Measurements from ENCODE around the gene CDK4.

The CDK4 gene

DNA sequence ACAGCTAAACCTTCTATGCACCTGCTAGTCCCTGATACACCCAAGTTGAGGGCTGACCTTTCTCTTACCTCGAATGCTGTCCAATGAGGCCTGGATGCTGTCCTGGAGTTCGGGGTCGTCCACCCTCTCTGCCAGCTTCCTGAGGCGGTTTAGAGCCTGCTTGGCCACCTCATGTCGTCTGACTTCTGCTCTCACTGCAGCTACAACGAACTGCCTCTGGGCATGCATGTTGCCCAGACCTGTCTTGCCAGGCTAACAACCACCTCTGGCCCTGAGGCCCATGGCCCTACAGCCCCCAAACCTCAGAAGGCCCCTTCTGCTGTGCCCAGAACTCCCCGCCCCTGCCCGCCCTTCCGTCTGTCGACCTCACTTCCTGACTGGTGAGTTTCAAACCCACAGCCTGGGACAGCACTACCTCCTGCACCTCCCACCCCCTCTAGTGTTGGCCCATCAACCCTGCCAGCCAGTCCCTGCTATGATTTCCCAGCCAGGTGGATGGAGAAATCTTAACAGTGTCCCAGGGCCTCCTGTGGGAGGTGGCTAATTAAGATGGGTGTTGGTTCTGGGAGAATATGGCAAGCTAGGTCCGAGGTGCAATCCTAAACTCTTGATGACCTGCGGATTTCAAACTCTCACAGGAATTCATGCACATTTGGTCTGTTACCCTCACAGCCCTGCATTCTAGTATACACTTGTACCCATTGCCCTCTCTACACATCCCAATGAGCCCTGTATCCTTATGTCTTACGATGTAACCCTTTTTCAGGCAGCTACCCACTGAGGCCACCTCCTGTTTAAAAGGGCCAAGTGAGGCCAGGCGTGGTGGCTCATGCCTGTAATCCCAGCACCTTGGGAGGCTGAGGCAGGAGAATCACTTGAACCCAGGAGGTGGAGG, 10.0 kb downstream of the CDK4 start:
- Histone ChIP-seq H3K9ac (ENCODE audit: low read length) (no peak overlapping the region), H3K36me3 (ENCODE audit: control insufficient read depth in 1 of 2, insufficient read depth in 2 of 2, low read length in 2 of 2) (peaks cover 2 to 5% of the 10 kb centered on the region in 2 experiments), H3K27me3 (ENCODE audit: insufficient read depth, low read length) (peaks cover 47% of the 10 kb centered on the region), H3K27ac (ENCODE audit: low read depth, low read length) (no peak overlapping the region), H4K8ac (ENCODE audit: low read depth, low read length) (no peak overlapping the region), H2BK12ac (ENCODE audit: low read length) (no peak overlapping the region), H3K18ac (ENCODE audit: low read length) (no peak overlapping the region), H2BK120ac (ENCODE audit: insufficient read depth, low read length, poor library complexity) (no peak overlapping the region), H3K14ac (ENCODE audit: low read length) (no peak overlapping the region), H2AK5ac (ENCODE audit: low read length) (no peak overlapping the region), H3K4ac (ENCODE audit: low read depth, low read length) (no peak overlapping the region), H2AFZ (ENCODE audit: insufficient read depth, low read length, poor library complexity) (no peak overlapping the region), H4K12ac (ENCODE audit: low read depth, low read length) (no peak overlapping the region), H3K4me1 (ENCODE audit: control insufficient read depth in 1 of 2, insufficient read depth in 2 of 2, low read length in 2 of 2) (peaks cover 0 to 7% of the 10 kb centered on the region in 2 experiments), H3K9me3 (ENCODE audit: insufficient read depth, low read depth, low read length) (peaks cover 6% of the 10 kb centered on the region), H3K79me1 (ENCODE audit: low read length) (peaks cover 3% of the 10 kb centered on the region), H3K79me2 (ENCODE audit: control insufficient read depth, insufficient read depth, low read length, poor library complexity) (no peaks in the 10 kb centered on the region), H2BK5ac (ENCODE audit: low read depth, low read length, poor library complexity) (no peak overlapping the region), H3K4me2 (ENCODE audit: low read length) (no peak overlapping the region), H3K23ac (ENCODE audit: low read length) (no peak overlapping the region), H4K91ac (ENCODE audit: low read depth, low read length) (no peak overlapping the region), H3K4me3 (ENCODE audit: low read depth, low read length) (no peak overlapping the region)
- DNase-seq: peak in 1 of 2 donors; percentile 20
- no CpG with 5 or more reads among the region's 14 CpGs for WGBS (ENCODE audit: extremely low coverage, insufficient coverage, insufficient read length)

DNA sequence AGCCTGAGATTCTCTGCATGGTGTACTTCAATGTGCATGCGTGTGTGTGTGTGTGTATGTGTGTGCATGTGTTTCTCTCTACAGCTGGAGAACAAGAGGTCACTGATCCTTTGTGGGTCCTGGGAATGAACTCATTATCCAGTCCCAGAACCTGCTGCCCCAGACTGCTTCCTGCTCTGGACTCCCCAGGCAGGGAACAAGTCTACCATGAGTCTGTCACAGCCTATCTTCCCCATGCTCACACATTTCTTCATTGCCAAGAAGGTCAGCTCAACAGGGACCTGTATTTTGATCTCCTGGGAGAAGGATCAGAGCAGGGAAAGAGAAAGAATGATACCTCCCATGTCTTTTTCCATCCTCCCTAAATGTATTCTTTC, 10.7 kb downstream of the CDK4 start:
- Histone ChIP-seq H4K91ac (ENCODE audit: low read depth, low read length) (no peak overlapping the region), H2BK12ac (ENCODE audit: low read length) (no peak overlapping the region), H4K12ac (ENCODE audit: low read depth, low read length) (no peak overlapping the region), H2AFZ (ENCODE audit: insufficient read depth, low read length, poor library complexity) (no peak overlapping the region), H3K18ac (ENCODE audit: low read length) (no peak overlapping the region), H3K27me3 (ENCODE audit: insufficient read depth, low read length) (peaks cover 54% of the 10 kb centered on the region), H3K27ac (ENCODE audit: low read depth, low read length) (no peak overlapping the region), H3K4me1 (ENCODE audit: control insufficient read depth in 1 of 2, insufficient read depth in 2 of 2, low read length in 2 of 2) (peaks cover 0 to 7% of the 10 kb centered on the region in 2 experiments), H3K14ac (ENCODE audit: low read length) (no peak overlapping the region), H3K79me2 (ENCODE audit: control insufficient read depth, insufficient read depth, low read length, poor library complexity) (no peaks in the 10 kb centered on the region), H3K23ac (ENCODE audit: low read length) (no peak overlapping the region), H3K79me1 (ENCODE audit: low read length) (peaks cover 3% of the 10 kb centered on the region), H3K4ac (ENCODE audit: low read depth, low read length) (no peak overlapping the region), H3K4me2 (ENCODE audit: low read length) (no peak overlapping the region), H3K9me3 (ENCODE audit: insufficient read depth, low read depth, low read length) (peaks cover 8% of the 10 kb centered on the region), H4K8ac (ENCODE audit: low read depth, low read length) (no peak overlapping the region), H3K4me3 (ENCODE audit: low read depth, low read length) (no peak overlapping the region), H2AK5ac (ENCODE audit: low read length) (no peak overlapping the region), H3K36me3 (ENCODE audit: control insufficient read depth in 1 of 2, insufficient read depth in 2 of 2, low read length in 2 of 2) (no peaks in the 10 kb centered on the region), H2BK5ac (ENCODE audit: low read depth, low read length, poor library complexity) (no peak overlapping the region), H3K9ac (ENCODE audit: low read length) (no peak overlapping the region), H2BK120ac (ENCODE audit: insufficient read depth, low read length, poor library complexity) (no peak overlapping the region)
- no CpG with 5 or more reads among the region's 1 CpG for WGBS (ENCODE audit: extremely low coverage, insufficient coverage, insufficient read length)
- DNase-seq: no peak

DNA sequence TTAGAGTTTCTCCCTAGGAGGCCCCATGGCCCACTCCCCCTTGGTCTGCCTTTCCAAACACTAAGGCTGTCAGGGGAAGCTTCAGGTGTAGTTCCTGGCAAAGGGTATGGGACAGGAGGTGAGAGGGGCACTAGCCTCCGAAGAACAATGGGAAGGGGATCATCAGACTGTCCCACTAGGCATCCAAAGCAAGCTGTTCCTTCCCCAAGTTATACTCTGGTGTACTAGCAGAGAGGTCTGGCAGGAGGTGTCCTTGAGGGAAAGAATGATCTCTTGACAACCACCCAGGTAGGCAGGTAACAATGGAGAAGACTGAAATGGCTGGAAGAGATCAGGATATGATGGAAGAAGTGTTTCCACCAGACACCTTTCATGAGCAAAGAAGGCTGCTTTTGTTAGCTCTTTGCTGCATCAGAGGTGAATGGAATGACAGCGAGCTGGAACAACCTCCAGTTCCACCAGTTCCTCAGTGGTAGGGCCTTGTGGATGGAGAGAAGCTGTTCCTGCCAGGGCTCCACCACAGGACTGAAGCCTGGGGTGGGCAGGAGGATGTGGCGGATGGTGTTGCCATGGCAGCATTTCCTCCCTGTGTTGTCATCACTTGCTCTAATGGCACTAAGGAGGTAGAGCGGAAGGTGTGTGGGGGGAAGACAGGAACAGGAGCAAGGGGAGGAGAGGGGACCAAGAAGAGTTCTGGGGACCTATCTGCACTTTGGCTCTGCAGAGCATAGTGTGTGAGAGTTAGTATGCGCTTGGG, 11.3 kb downstream of the CDK4 start:
- no peaks in the 10 kb centered on the region for H3K36me3 ChIP-seq (ENCODE audit: control insufficient read depth in 1 of 2, insufficient read depth in 2 of 2, low read length in 2 of 2)
- no peak overlapping the region for H3K23ac ChIP-seq (ENCODE audit: low read length)
- no peak overlapping the region for H3K4me3 ChIP-seq (ENCODE audit: low read depth, low read length)
- no peak for DNase-seq
- no peak overlapping the region for H3K27ac ChIP-seq (ENCODE audit: low read depth, low read length)
- peaks cover 8% of the 10 kb centered on the region for H3K9me3 ChIP-seq (ENCODE audit: insufficient read depth, low read depth, low read length)
- peaks cover 60% of the 10 kb centered on the region for H3K27me3 ChIP-seq (ENCODE audit: insufficient read depth, low read length)
- H2BK120ac ChIP-seq (ENCODE audit: insufficient read depth, low read length, poor library complexity): no peak overlapping the region
- WGBS (ENCODE audit: extremely low coverage, insufficient coverage, insufficient read length): no CpG with 5 or more reads among the region's 5 CpGs
- H4K12ac ChIP-seq (ENCODE audit: low read depth, low read length): no peak overlapping the region
- H3K4me2 ChIP-seq (ENCODE audit: low read length): no peak overlapping the region
- H2AK5ac ChIP-seq (ENCODE audit: low read length): no peak overlapping the region
- peaks cover 3% of the 10 kb centered on the region for H3K79me1 ChIP-seq (ENCODE audit: low read length)
- no peak overlapping the region for H3K18ac ChIP-seq (ENCODE audit: low read length)
- no peak overlapping the region for H3K4ac ChIP-seq (ENCODE audit: low read depth, low read length)
- H3K4me1 ChIP-seq (ENCODE audit: control insufficient read depth in 1 of 2, insufficient read depth in 2 of 2, low read length in 2 of 2): peaks cover 0 to 7% of the 10 kb centered on the region in 2 experiments
- no peak overlapping the region for H3K14ac ChIP-seq (ENCODE audit: low read length)
- no peak overlapping the region for H2BK5ac ChIP-seq (ENCODE audit: low read depth, low read length, poor library complexity)
- H4K8ac ChIP-seq (ENCODE audit: low read depth, low read length): no peak overlapping the region
- H4K91ac ChIP-seq (ENCODE audit: low read depth, low read length): no peak overlapping the region
- H2AFZ ChIP-seq (ENCODE audit: insufficient read depth, low read length, poor library complexity): no peak overlapping the region
- no peaks in the 10 kb centered on the region for H3K79me2 ChIP-seq (ENCODE audit: control insufficient read depth, insufficient read depth, low read length, poor library complexity)
- H2BK12ac ChIP-seq (ENCODE audit: low read length): no peak overlapping the region
- H3K9ac ChIP-seq (ENCODE audit: low read length): no peak overlapping the region

DNA sequence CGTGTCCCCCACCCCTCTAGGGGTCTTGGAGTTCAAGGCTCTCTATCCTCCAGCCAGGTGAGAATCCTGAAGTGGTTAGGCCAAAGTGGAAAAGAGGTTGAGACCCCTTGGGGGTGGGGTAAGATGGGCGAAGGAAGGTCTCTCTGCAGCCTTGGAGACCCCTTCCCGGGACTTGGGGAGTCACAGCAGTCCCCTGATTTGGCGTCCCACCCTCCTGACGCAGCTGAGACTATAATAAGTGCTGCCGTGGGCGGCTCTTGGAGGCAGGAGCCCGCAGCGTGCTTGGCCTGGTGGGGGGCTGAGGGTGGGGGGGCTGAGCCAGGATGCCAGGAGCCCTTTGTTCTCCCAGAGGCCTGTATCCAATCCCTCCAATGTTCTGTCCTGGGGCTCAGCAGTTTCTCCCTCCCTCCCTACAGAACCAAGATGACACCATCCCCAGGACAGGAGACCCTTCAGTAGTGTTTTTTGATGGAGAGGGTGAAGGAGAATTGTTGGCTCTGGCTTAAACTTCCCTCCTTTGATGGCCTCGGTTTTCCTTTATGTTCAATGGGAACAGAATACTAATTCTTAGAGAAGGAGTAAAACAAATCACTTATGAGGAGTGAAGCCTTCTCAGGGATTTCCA, 12.1 kb downstream of the CDK4 start:
- Histone ChIP-seq H3K9ac (ENCODE audit: low read length) (no peak overlapping the region), H2BK12ac (ENCODE audit: low read length) (no peak overlapping the region), H2BK5ac (ENCODE audit: low read depth, low read length, poor library complexity) (no peak overlapping the region), H3K4ac (ENCODE audit: low read depth, low read length) (no peak overlapping the region), H4K12ac (ENCODE audit: low read depth, low read length) (no peak overlapping the region), H3K4me2 (ENCODE audit: low read length) (no peak overlapping the region), H3K4me3 (ENCODE audit: low read depth, low read length) (no peak overlapping the region), H4K91ac (ENCODE audit: low read depth, low read length) (no peak overlapping the region), H2AFZ (ENCODE audit: insufficient read depth, low read length, poor library complexity) (no peak overlapping the region), H3K14ac (ENCODE audit: low read length) (no peak overlapping the region), H3K27me3 (ENCODE audit: insufficient read depth, low read length) (peaks cover 68% of the 10 kb centered on the region), H3K79me2 (ENCODE audit: control insufficient read depth, insufficient read depth, low read length, poor library complexity) (no peaks in the 10 kb centered on the region), H3K23ac (ENCODE audit: low read length) (no peak overlapping the region), H2AK5ac (ENCODE audit: low read length) (no peak overlapping the region), H4K8ac (ENCODE audit: low read depth, low read length) (no peak overlapping the region), H3K79me1 (ENCODE audit: low read length) (peaks cover 2% of the 10 kb centered on the region), H3K18ac (ENCODE audit: low read length) (no peak overlapping the region), H3K4me1 (ENCODE audit: control insufficient read depth in 1 of 2, insufficient read depth in 2 of 2, low read length in 2 of 2) (peaks cover 0 to 7% of the 10 kb centered on the region in 2 experiments), H3K9me3 (ENCODE audit: insufficient read depth, low read depth, low read length) (peaks cover 8% of the 10 kb centered on the region), H3K27ac (ENCODE audit: low read depth, low read length) (no peak overlapping the region), H2BK120ac (ENCODE audit: insufficient read depth, low read length, poor library complexity) (no peak overlapping the region), H3K36me3 (ENCODE audit: control insufficient read depth in 1 of 2, insufficient read depth in 2 of 2, low read length in 2 of 2) (no peaks in the 10 kb centered on the region)
- no CpG with 5 or more reads among the region's 10 CpGs for WGBS (ENCODE audit: extremely low coverage, insufficient coverage, insufficient read length)
- DNase-seq: no peak
